ENCODE results near the gene DYSF.

- TF ChIP-seq EP300 (IDR thresholded peaks at IDR 0.05; ENCODE audit: low read depth), result no peak
- no peak for TF ChIP-seq CTCF (IDR thresholded peaks at IDR 0.05)
These were observed 5.2 kb downstream of the DYSF start for GRCh38 chr2:71458413-71459083.

Data from transverse colon (tissue), 3 donors.